ENCODE results near the gene NPRL2.

GRCh38 chr3:50299638-50299928 is 51.0 kb downstream of the NPRL2 start:
- TF ChIP-seq CTCF (IDR thresholded peaks at IDR 0.05; ENCODE audit: insufficient read depth, low read length, poor library complexity, severe bottlenecking) = no peak
- no peak for TF ChIP-seq EZH2phosphoT487 (conservative IDR thresholded peaks at IDR 0.05; ENCODE audit: low read length)

Data from SU-DHL-6 (cell line).